ENCODE measurements around the gene CASP5. TPM values are rescaled to one million over a fixed set of nuclear protein-coding genes. Genes with fewer than 3 reads are reported as not detected.
"Not testable (repeated sequence)": the region's sequence is repeated elsewhere in the genome, so short reads cannot be mapped to it uniquely, and the experiment has no call there.

The CASP5 gene
- total RNA-seq, 1 donor from 2014 or later: not detected

DNA sequence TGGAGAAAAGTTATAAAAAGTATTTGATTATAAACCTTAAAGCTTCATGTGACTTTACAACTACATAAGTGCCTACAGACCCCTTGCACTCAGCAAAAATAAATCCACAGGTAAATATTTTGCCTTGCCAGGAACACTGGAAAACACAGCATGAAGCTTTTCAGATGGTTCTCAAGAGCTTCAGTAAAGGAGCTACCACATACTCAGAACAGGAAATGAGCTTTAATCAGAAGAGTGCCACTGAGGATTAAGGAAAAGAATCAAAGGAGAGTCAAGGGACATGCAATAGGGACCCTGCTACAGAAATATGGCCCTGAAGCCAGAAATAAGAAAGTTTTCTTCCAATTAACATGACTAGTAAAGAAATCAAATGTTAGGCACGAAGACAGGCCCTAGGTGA, 10.8 kb upstream of the CASP5 start:
- DNase-seq (ENCODE audit: low read depth, low spot score): no peak

DNA sequence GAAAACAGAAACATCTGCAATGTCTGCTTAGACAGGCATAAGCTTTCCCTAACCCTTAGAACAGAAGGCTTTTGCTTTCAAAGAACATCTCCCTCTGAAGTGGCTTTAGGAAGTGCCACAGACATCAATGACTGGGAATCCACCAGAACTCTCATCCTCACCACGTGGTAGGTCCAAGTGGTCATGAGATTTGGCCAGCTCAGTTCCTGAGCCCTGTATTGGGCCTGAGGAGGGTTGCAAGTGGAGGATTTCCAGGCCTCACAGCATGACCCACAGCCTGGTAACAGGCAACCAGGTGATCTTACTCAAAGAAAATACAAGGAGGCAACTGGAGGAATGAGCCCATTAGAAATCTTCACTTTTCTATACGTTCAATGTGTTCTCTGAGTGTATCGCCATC, 10.4 kb upstream of the CASP5 start:
- no peak for DNase-seq (ENCODE audit: low read depth, low spot score)

DNA sequence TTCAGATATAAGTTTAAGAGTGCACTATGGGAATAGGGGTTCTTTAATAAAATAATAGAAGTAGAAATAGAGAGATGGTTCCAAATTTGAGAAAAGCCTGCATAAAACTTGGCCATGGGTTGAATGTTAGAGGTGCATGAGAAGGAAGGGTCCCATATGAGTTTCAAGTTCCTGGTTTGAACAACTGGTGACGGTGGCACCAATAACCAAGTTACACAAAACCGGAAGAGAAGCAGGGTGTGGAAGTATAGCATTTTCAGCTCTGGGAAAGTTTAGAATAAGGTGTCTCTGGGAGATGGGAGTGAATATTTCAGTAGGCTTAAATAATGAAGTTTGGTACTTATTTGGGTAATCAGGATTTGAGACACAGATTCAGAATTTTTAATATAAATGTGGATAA, 9.5 kb upstream of the CASP5 start:
- no peak for DNase-seq (ENCODE audit: low read depth, low spot score)

- DNase-seq (ENCODE audit: low read depth, low spot score): no peak
Measured at GRCh38 chr11:105027678-105028077, 4.7 kb upstream of the CASP5 start.

DNA sequence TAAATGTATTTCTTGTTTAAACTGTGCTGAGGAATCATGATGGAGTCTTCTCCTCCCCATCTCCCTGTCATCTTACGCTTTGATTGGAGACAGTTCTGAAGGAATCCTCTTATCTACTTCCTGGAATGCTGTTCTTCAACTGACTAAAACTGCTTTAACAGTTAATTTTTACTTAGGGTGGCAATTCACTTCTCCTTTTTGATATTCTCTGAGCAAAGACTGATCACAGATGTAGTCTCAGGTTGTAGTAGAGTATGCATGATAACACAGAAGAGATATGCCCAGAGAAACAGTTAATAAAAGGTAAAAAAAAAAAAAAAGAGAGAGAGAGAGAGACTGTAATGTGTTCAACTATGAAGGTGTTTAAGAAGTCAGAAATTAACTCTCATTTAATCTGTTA, 1.4 kb upstream of the CASP5 start:
- no peak for DNase-seq (ENCODE audit: low read depth, low spot score)

- DNase-seq (ENCODE audit: low read depth, low spot score): no peak
Measured at GRCh38 chr11:105022527-105022926, 441 bp downstream of the CASP5 start.

- DNase-seq (ENCODE audit: low read depth, low spot score): no peak
Measured at GRCh38 chr11:105007463-105007862, 15.5 kb downstream of the CASP5 start.

DNA sequence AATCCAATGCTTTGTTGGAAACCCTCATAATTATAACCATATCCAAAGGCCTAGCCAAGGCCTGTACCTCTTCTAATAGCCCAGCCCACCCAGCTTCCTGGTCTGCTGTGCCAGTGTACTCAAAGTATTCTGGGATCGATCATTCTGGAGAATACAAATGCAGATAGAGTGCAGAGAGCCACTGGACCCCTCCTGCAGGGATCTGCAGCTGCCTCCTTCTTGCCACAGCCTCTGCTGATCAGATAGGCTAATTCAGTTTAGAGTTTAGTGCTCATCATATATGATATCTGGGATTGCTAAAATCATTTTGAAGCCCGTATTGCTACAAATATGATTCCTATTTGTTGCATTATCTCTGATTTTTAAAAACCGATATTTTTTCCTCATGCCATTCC, 17.5 kb downstream of the CASP5 start:
- no peak for DNase-seq (ENCODE audit: low read depth, low spot score)

- no peak for DNase-seq (ENCODE audit: low read depth, low spot score)
Measured at GRCh38 chr11:105004021-105004420, 18.9 kb downstream of the CASP5 start.

GRCh38 chr11:105003151-105003550, 19.8 kb downstream of the CASP5 start:
- DNase-seq (ENCODE audit: low read depth, low spot score): no peak

DNA sequence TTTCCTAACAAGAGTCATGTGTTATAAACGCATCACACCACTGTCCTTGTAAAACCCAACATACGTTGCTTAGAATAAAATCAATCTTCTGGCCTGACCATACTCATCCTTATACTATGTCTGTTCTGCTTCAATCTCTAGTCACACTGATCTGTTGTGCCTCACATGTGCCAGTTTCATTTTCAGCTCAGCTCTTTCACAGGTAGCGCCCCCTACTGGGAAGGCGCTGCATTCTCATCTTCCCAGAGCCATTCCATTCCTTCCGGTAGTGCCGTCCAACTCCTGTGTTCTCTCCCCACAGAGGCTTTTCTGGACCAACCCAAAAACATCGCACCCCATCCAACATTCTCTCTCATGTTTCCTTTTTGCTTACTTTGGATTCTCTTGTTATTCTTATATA, 22.2 kb downstream of the CASP5 start:
- no peak for DNase-seq (ENCODE audit: low read depth, low spot score)

DNA sequence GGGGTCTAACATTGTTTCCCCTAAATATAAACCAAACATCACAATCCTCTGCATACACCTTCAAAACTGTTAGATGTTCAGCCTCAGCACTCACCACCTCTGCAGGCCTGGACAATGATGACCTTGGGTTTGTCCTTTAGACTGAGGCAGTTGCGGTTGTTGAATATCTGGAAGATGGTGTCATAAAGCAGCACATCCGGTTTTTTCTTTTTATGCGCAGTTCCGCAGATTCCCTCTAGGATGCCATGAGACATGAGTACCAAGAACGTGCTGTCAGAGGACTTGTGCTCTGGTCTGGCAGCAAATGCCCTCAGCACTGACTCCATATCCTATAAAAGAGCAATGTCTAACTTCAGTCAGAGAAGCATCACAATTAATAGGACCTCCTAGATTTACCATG, 22.8 kb downstream of the CASP5 start:
- no peak for DNase-seq (ENCODE audit: low read depth, low spot score)

DNA sequence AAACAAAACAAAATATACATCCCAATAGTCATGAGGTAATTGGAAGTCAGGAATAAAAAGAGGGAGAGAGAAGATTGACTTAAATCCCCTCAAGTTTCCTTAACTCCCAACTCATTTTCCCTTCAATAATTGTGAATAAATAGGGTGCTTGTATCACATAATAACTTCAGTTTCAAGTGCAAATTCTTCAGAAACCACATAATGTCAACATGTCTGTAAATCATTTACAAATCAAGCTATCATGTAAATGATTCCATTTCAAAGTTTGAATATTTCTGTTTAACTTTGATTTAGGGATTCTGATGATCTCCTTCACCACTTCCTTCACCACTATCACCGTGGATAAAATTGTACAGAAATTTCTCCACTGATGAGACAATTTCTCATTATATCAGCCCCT, 23.2 kb downstream of the CASP5 start:
- DNase-seq (ENCODE audit: low read depth, low spot score): no peak

DNA sequence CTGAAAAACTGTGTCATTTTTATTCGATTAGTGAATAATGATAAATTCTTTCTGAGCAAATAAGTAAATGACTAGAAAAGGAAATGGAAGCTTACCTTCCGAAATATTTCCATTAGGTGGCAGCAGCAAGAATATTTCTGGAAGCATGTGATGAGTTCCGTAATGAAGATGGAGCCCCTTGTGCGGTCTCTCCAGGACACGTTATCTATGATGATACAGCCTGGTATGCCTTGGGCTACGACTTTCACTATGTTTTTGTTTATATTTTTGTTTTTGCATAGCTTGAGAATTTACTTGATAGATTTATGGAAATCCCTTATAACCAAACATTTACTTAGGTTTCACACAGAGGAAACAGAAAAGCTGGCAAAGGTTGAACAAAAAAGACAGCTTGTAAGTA, 25.7 kb downstream of the CASP5 start:
- no peak for DNase-seq (ENCODE audit: low read depth, low spot score)

DNA sequence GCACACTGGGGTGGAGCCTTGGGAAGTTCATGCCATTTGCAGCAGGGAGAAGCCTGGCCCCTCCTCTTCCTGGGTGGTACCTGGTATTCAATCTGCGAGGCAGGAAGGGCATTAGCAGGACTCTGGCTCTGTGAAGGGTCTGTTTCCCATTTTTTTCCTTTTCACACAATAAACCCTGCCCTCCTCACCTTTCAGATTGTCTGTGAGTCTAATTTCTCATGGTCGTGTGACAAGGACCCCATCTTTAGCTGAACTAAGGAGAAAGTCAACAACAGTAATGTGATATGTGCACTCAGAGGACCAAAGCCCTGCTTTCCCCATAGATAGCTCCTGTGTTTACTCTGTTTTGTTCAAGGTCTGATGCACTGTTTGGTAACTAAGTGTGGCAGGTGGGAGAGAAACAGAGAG, 28.0 kb downstream of the CASP5 start:
- DNase-seq (ENCODE audit: low read depth, low spot score): no peak

DNA sequence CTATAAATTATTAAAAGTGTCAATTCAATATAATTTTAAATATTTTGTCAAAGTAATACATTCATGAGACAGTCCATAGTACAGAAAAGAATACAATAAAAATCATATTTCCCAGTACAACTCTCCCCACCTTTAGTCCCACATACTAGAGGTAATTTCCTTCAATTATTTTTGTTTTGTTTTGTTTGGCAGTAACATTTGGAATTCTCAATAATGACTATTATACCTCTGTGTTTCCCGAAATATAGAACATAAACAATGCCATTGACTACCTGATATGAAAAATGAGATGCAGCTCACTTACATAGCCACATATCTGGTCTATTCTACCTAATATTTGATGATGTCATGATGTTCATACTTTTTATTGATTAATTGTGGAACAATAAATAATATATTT, 30.2 kb downstream of the CASP5 start:
- no peak for DNase-seq (ENCODE audit: low read depth, low spot score)

DNA sequence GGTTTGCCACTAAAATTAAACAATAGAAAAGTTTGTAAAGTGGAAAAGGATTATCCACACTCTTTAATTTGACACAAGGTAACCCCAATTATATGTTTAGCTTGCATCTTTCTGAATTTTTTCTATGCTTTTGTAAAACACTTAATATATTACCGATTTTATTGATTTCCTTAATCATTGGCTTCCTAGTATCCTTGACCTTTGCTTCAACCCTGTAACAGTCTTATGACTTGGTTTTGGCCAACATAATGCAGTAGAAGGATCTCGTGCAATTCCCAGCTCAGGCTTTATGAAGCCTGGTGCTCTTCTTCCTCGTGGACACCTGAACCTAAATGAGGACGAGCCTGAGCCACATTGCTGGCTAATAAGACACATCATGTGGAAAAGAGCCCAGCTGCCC, 31.0 kb downstream of the CASP5 start:
- no peak for DNase-seq (ENCODE audit: low read depth, low spot score)

- no peak for DNase-seq (ENCODE audit: low read depth, low spot score)
Measured at GRCh38 chr11:104984808-104985207, 38.2 kb downstream of the CASP5 start.

DNA sequence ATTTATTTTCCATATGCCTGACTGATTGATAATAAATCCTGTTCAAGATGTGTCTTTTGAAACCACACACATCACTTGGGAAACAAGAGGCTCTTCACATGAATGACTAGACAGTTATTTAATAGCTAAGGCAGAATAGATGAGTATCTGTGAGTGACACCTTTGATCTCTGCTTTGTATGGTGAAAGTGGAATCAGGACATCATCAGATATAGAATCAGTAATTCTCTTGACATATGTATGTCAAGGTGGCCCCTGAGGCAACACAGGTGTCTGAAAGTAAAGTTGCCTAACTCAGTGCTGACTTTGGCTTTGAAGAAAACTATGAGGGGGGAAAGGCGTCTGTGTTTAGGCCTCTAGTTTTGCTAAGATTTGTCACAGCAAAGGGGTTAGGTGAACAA, 43.1 kb downstream of the CASP5 start:
- no peak for DNase-seq (ENCODE audit: low read depth, low spot score)

GRCh38 chr11:104973616-104974015, 49.4 kb downstream of the CASP5 start:
- DNase-seq (ENCODE audit: low read depth, low spot score): no peak

- not testable (repeated sequence) for DNase-seq (ENCODE audit: low read depth, low spot score)
Measured at GRCh38 chr11:104972924-104973323, 50.0 kb downstream of the CASP5 start.

DNA sequence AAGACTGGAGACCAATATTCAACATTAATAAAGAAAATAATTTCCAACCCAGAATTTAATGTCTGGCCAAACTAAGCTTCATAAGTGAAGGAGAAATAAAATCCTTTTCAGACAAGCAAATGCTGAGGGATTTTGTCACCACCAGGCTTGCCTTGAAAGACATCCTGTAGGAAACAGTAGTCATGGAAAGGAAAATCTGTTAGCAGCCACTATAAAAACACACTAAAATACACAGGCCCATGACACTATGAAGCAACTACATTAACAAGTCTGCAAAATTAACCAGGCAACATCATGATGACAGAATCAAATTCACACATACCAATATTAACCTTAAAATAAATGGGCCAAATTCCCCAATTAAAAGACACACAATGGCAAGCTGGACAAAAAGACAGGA, 52.2 kb downstream of the CASP5 start:
- DNase-seq (ENCODE audit: low read depth, low spot score): no peak

- DNase-seq (ENCODE audit: low read depth, low spot score): no peak
Measured at GRCh38 chr11:104968856-104969776, 53.9 kb downstream of the CASP5 start.
